ENCODE data around the gene WDR87.

DNA sequence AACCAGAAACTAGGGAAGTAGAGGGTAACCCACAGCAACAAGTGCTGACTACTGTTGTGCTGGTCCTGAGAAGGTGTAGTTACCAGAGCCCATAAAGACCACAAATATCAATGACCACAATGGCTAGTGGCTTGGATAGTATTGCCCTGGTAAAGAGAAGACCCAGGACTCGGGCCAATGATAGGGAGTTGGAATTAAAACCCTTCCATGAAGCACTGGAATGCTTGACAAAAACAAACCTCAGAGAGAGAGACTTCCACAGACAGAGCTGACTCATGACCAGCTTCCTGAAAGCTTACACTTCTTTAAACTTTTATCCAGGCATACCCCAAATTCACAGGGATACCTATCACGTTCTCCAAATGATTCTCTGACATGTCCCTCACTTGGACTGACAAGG, 60.5 kb downstream of the WDR87 start:
- no peak for TF ChIP-seq GABPA (IDR thresholded peaks at IDR 0.05; ENCODE audit: low read depth)
- TF ChIP-seq, protein P1, sequence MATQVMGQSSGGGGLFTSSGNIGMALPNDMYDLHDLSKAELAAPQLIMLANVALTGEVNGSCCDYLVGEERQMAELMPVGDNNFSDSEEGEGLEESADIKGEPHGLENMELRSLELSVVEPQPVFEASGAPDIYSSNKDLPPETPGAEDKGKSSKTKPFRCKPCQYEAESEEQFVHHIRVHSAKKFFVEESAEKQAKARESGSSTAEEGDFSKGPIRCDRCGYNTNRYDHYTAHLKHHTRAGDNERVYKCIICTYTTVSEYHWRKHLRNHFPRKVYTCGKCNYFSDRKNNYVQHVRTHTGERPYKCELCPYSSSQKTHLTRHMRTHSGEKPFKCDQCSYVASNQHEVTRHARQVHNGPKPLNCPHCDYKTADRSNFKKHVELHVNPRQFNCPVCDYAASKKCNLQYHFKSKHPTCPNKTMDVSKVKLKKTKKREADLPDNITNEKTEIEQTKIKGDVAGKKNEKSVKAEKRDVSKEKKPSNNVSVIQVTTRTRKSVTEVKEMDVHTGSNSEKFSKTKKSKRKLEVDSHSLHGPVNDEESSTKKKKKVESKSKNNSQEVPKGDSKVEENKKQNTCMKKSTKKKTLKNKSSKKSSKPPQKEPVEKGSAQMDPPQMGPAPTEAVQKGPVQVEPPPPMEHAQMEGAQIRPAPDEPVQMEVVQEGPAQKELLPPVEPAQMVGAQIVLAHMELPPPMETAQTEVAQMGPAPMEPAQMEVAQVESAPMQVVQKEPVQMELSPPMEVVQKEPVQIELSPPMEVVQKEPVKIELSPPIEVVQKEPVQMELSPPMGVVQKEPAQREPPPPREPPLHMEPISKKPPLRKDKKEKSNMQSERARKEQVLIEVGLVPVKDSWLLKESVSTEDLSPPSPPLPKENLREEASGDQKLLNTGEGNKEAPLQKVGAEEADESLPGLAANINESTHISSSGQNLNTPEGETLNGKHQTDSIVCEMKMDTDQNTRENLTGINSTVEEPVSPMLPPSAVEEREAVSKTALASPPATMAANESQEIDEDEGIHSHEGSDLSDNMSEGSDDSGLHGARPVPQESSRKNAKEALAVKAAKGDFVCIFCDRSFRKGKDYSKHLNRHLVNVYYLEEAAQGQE (IDR thresholded peaks at IDR 0.05; ENCODE audit: insufficient replicate concordance, low read depth), result no peak
- TF ChIP-seq, protein P2, sequence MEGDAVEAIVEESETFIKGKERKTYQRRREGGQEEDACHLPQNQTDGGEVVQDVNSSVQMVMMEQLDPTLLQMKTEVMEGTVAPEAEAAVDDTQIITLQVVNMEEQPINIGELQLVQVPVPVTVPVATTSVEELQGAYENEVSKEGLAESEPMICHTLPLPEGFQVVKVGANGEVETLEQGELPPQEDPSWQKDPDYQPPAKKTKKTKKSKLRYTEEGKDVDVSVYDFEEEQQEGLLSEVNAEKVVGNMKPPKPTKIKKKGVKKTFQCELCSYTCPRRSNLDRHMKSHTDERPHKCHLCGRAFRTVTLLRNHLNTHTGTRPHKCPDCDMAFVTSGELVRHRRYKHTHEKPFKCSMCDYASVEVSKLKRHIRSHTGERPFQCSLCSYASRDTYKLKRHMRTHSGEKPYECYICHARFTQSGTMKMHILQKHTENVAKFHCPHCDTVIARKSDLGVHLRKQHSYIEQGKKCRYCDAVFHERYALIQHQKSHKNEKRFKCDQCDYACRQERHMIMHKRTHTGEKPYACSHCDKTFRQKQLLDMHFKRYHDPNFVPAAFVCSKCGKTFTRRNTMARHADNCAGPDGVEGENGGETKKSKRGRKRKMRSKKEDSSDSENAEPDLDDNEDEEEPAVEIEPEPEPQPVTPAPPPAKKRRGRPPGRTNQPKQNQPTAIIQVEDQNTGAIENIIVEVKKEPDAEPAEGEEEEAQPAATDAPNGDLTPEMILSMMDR (IDR thresholded peaks at IDR 0.05; ENCODE audit: insufficient read depth, low read length), result no peak

All from HL-60 (cell line).